Measurements from ENCODE around the gene PCDHA1. TPM values are rescaled to one million over a fixed set of nuclear protein-coding genes. Genes with fewer than 3 reads are reported as not detected.
A peak's percentile ranks its signal among the peaks of the same experiment; 100 is the strongest.

The PCDHA1 gene
- total RNA-seq, 1 donor from 2014 or later, result not detected

DNA sequence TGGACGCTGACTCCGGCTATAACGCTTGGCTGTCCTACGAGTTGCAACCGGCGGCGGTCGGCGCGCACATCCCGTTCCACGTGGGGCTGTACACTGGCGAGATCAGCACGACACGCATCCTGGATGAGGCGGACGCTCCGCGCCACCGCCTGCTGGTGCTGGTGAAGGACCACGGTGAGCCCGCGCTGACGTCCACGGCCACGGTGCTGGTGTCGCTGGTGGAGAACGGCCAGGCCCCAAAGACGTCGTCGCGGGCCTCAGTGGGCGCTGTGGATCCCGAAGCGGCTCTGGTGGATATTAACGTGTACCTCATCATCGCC lies 91.3 kb downstream of the PCDHA1 start:
- Histone ChIP-seq H3K4me3 (no peak overlapping the region), H3K27ac (no peak overlapping the region), H3K4me1 (no peaks in the 10 kb centered on the region), H3K36me3 (no peaks in the 10 kb centered on the region), H3K9me3 (no peaks in the 10 kb centered on the region), H3K27me3 (peaks cover 12% of the 10 kb centered on the region)
- intact Hi-C loops (cut with DNase I), result loop anchor here (10.0 kb wide), 1 partner anchor 168 kb away; no protein-coding TSS in a partner anchor
- TF ChIP-seq CTCF (IDR thresholded peaks at IDR 0.05), result no peak
- DNase-seq (no peak), ATAC-seq (peak; percentile 40)

DNA sequence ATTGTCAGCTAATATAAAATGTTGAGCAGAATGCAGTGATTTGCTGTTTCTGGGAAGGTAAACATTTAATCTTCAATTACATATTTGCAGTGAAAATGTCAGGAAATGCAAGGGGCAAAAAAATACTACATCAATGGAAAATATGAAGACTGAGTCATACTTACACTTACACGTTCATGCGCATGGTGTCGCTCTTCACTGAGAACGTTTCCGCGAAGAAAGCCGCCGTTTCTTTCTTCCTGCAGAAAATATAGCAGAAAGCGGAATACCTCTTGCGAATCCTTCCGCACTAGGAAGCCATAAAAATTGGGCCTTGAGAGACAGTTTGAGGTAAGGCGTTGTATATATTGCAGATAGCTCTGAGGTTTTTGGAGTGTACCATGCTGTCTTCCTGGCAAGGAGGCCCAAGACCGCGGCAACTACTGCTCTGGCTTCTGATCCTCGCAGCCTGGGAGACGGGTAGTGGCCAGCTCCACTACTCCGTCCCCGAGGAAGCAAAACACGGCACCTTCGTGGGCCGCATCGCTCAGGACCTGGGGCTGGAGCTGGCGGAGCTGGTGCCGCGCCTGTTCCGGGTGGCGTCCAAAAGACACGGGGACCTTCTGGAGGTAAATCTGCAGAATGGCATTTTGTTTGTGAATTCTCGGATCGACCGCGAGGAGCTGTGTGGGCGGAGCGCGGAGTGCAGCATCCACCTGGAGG lies 96.1 kb downstream of the PCDHA1 start, which contains the start of gene PCDHA13:
TSS of gene PCDHA13 (plus strand) at position 236 of the 702 bp plus-strand sequence. CDS start at position 381, 145 bp downstream.
- DNase-seq, result peak; percentile 59
- Histone ChIP-seq H3K36me3 (no peaks in the 10 kb centered on the region), H3K4me3 (peak within 1 kb of the TSS; percentile 37), H3K4me1 (no peaks in the 10 kb centered on the region), H3K9me3 (no peaks in the 10 kb centered on the region), H3K27ac (no peak within 1 kb of the TSS), H3K27me3 (no peaks in the 10 kb centered on the region)
- TF ChIP-seq CTCF (IDR thresholded peaks at IDR 0.05), result peak; percentile 51
- intact Hi-C loops (cut with DNase I), result no loop called here
- ATAC-seq, result peak; percentile 76

DNA sequence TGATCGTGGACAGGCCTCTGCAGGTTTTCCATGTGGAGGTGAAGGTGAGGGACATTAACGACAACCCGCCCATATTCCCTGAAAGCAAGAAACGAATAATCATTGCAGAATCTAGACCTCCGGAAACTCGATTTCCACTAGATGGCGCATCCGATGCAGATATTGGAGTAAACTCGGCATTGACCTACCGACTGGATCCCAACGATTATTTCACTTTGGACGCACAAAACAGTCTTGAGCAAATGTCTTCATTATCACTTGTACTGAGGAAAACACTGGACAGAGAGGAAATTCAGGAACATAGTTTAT lies 96.6 kb downstream of the PCDHA1 start:
- Histone ChIP-seq H3K36me3 (no peaks in the 10 kb centered on the region), H3K4me1 (no peaks in the 10 kb centered on the region), H3K27ac (no peak overlapping the region), H3K9me3 (no peaks in the 10 kb centered on the region), H3K4me3 (peak overlapping the region; percentile 37), H3K27me3 (no peaks in the 10 kb centered on the region)
- intact Hi-C loops (cut with DNase I), result no loop called here
- DNase-seq (no peak), ATAC-seq (peak; percentile 62)
- TF ChIP-seq CTCF (IDR thresholded peaks at IDR 0.05), result no peak

DNA sequence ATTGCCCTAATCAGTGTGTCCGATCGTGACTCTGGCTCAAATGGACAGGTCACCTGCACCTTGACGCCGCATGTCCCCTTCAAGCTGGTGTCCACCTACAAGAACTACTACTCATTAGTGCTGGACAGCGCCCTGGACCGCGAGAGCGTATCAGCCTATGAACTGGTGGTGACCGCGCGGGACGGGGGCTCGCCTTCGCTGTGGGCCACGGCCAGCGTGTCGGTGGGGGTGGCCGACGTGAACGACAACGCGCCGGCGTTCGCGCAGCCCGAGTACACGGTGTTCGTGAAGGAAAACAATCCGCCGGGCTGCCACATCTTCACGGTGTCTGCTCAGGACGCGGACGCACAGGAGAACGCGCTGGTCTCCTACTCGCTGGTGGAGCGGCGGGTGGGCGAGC lies 97.4 kb downstream of the PCDHA1 start:
- no peak overlapping the region for H3K27ac ChIP-seq
- no peaks in the 10 kb centered on the region for H3K9me3 ChIP-seq
- H3K27me3 ChIP-seq, result no peaks in the 10 kb centered on the region
- H3K4me3 ChIP-seq, result no peak overlapping the region
- H3K36me3 ChIP-seq, result no peaks in the 10 kb centered on the region
- ATAC-seq (no peak), DNase-seq (peak; percentile 58)
- H3K4me1 ChIP-seq, result no peaks in the 10 kb centered on the region
- intact Hi-C loops (cut with DNase I), result no loop called here
- TF ChIP-seq CTCF (IDR thresholded peaks at IDR 0.05), result no peak

DNA sequence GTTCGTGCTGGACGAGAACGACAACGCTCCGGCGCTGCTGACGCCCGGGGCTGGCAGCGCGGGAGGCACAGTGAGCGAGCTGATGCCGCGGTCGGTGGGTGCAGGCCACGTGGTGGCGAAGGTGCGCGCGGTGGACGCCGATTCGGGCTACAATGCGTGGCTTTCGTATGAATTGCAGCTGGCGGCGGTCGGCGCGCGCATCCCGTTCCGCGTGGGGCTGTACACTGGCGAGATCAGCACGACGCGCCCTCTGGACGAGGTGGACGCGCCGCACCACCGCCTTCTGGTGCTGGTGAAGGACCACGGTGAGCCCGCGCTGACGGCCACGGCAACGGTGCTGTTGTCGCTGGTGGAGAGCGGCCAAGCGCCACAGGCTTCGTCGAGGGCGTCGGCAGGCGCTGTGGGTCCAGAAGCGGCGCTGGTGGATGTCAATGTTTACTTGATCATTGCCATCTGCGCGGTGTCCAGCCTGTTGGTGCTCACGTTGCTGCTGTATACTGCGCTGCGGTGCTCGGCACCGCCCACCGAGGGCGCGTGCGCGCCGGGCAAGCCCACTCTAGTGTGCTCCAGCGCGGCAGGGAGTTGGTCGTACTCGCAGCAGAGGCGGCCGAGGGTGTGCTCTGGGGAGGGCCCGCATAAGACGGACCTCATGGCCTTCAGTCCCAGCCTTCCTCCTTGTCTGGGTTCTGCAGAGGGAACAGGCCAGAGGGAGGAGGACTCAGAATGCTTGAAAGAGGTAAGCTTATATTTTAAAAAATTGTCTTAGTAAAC lies 98.2 kb downstream of the PCDHA1 start:
- no peak overlapping the region for H3K4me3 ChIP-seq
- no peaks in the 10 kb centered on the region for H3K9me3 ChIP-seq
- intact Hi-C loops (cut with DNase I), result no loop called here
- no peaks in the 10 kb centered on the region for H3K36me3 ChIP-seq
- peak; percentile 26 for ATAC-seq
- no peak overlapping the region for H3K27ac ChIP-seq
- H3K4me1 ChIP-seq, result no peaks in the 10 kb centered on the region
- H3K27me3 ChIP-seq, result no peaks in the 10 kb centered on the region
- no peak for TF ChIP-seq CTCF (IDR thresholded peaks at IDR 0.05)
- peak; percentile 58 for DNase-seq
